SK-N-SH treated with all-trans-retinoic acid at 6 μM for 48 hours (cell line): ENCODE measurements around the gene PRRT2.

Experiments used
- ARNTL ChIP-seq: fragments of 450-650 bp; formaldehyde crosslinking; IDR thresholded peaks from 2 replicates; pipeline ENCODE4 v1.5.0; 2020; ENCODE audit warnings: low read depth, mild to moderate bottlenecking, moderate library complexity, borderline replicate concordance
- CREB5 ChIP-seq: fragments of 250-450 bp; sonication (Bioruptor Pico); IDR thresholded peaks from 2 replicates; pipeline ENCODE4 v1.5.1; 2020; ENCODE audit warnings: low read depth, mild to moderate bottlenecking, moderate library complexity
- PATZ1 ChIP-seq: fragments of 250-450 bp; sonication (Bioruptor Pico); IDR thresholded peaks from 2 replicates; pipeline ENCODE4 v1.8.0; 2020; ENCODE audit warnings: mild to moderate bottlenecking, moderate library complexity, borderline replicate concordance
- PPARA ChIP-seq: fragments of 250-450 bp; sonication (Bioruptor Pico); IDR thresholded peaks from 2 replicates; pipeline ENCODE4 v1.5.0; 2020; ENCODE audit warnings: mild to moderate bottlenecking, borderline replicate concordance
- RARB ChIP-seq: fragments of 250-450 bp; sonication (Bioruptor Pico); IDR thresholded peaks from 2 replicates; pipeline ENCODE4 v1.8.0; 2021; ENCODE audit warnings: mild to moderate bottlenecking, moderate library complexity
- ZC3H10 ChIP-seq: fragments of 250-450 bp; sonication (Bioruptor Pico); IDR thresholded peaks from 2 replicates; pipeline ENCODE4 v1.5.1; 2021; ENCODE audit warnings: mild to moderate bottlenecking, moderate library complexity
- ZFP30 ChIP-seq: fragments of 450-650 bp; formaldehyde crosslinking; IDR thresholded peaks from 2 replicates; pipeline ENCODE4 v1.5.0; 2022; ENCODE audit warnings: mild to moderate bottlenecking, moderate library complexity
- TF ChIP-seq, protein P1 (sequence below): fragments of 250-450 bp; sonication (Bioruptor Pico); IDR thresholded peaks from 2 replicates; pipeline ENCODE4 v1.5.1; 2021; ENCODE audit warnings: mild to moderate bottlenecking, moderate library complexity

GRCh38 chr16:29779474-29779873 lies 32.5 kb upstream of the PRRT2 start:
- TF ChIP-seq PPARA (CRISPR knock-in tag) (no peak), PATZ1 (CRISPR knock-in tag) (no peak), CREB5 (no peak), ARNTL (CRISPR knock-in tag) (no peak), RARB (CRISPR knock-in tag) (no peak), ZFP30 (no peak), ZC3H10 (no peak)
- TF ChIP-seq, protein P1, sequence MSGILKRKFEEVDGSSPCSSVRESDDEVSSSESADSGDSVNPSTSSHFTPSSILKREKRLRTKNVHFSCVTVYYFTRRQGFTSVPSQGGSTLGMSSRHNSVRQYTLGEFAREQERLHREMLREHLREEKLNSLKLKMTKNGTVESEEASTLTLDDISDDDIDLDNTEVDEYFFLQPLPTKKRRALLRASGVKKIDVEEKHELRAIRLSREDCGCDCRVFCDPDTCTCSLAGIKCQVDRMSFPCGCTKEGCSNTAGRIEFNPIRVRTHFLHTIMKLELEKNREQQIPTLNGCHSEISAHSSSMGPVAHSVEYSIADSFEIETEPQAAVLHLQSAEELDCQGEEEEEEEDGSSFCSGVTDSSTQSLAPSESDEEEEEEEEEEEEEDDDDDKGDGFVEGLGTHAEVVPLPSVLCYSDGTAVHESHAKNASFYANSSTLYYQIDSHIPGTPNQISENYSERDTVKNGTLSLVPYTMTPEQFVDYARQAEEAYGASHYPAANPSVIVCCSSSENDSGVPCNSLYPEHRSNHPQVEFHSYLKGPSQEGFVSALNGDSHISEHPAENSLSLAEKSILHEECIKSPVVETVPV (CRISPR knock-in tag) = no peak
